ENCODE data around the gene CCNY.
A peak's percentile ranks its signal among the peaks of the same experiment; 100 is the strongest.
"Not testable (repeated sequence)": the region's sequence is repeated elsewhere in the genome, so short reads cannot be mapped to it uniquely, and the experiment has no call there.

The CCNY gene

GRCh38 chr10:35336084-35336831, at the start of gene CCNY:
Gene CCNY, plus strand, starts transcription at chr10:35336509. Its CDS starts 545 bp downstream, at chr10:35337054.
- peak; percentile 89 for DNase-seq

GRCh38 chr10:35289198-35289597, 47.1 kb upstream of the CCNY start:
- DNase-seq, result no peak

- DNase-seq, result no peak
Measured at GRCh38 chr10:35294506-35294905, 41.8 kb upstream of the CCNY start.

GRCh38 chr10:35299016-35299415, 37.3 kb upstream of the CCNY start:
- no peak for DNase-seq

- DNase-seq, result peak; percentile 33
Measured at GRCh38 chr10:35300063-35300699, 36.1 kb upstream of the CCNY start.

GRCh38 chr10:35304649-35305048, 31.7 kb upstream of the CCNY start:
- no peak for DNase-seq

- no peak for DNase-seq
Measured at GRCh38 chr10:35306852-35307251, 29.5 kb upstream of the CCNY start.

- DNase-seq, result no peak
Measured at GRCh38 chr10:35307297-35307696, 29.0 kb upstream of the CCNY start.

GRCh38 chr10:35308809-35309208, 27.5 kb upstream of the CCNY start:
- no peak for DNase-seq

- not testable (repeated sequence) for DNase-seq
Measured at GRCh38 chr10:35314142-35314541, 22.2 kb upstream of the CCNY start.

- not testable (repeated sequence) for DNase-seq
Measured at GRCh38 chr10:35315235-35315634, 21.1 kb upstream of the CCNY start.

- no peak for DNase-seq
Measured at GRCh38 chr10:35316218-35316967, 19.9 kb upstream of the CCNY start.

GRCh38 chr10:35318551-35318950, 17.8 kb upstream of the CCNY start:
- DNase-seq, result no peak

- DNase-seq, result no peak
Measured at GRCh38 chr10:35320341-35320740, 16.0 kb upstream of the CCNY start.

GRCh38 chr10:35322636-35323035, 13.7 kb upstream of the CCNY start:
- DNase-seq, result no peak

- DNase-seq, result no peak
Measured at GRCh38 chr10:35324196-35324595, 12.1 kb upstream of the CCNY start.

- no peak for DNase-seq
Measured at GRCh38 chr10:35326466-35327235, 9.7 kb upstream of the CCNY start.

- no peak for DNase-seq
Measured at GRCh38 chr10:35327790-35328403, 8.4 kb upstream of the CCNY start.

GRCh38 chr10:35328404-35329037, 7.8 kb upstream of the CCNY start:
- no peak for DNase-seq

- no peak for DNase-seq
Measured at GRCh38 chr10:35329520-35329919, 6.8 kb upstream of the CCNY start.

- no peak for DNase-seq
Measured at GRCh38 chr10:35331894-35332640, 4.2 kb upstream of the CCNY start.

Measured in right hindlimb (tissue), 1 donor.